HG02885 (cell line): ENCODE measurements around the gene SCAI.

ENCODE experiments used
- ATAC-seq: cut with Tn5 transposase; IDR thresholded peaks from one replicate; pipeline ENCODE4 v1.9.1; 2021; ENCODE audit warnings: mild to moderate bottlenecking; ENCODE audit not compliant: unreplicated experiment, poor library complexity

Gene SCAI

DNA sequence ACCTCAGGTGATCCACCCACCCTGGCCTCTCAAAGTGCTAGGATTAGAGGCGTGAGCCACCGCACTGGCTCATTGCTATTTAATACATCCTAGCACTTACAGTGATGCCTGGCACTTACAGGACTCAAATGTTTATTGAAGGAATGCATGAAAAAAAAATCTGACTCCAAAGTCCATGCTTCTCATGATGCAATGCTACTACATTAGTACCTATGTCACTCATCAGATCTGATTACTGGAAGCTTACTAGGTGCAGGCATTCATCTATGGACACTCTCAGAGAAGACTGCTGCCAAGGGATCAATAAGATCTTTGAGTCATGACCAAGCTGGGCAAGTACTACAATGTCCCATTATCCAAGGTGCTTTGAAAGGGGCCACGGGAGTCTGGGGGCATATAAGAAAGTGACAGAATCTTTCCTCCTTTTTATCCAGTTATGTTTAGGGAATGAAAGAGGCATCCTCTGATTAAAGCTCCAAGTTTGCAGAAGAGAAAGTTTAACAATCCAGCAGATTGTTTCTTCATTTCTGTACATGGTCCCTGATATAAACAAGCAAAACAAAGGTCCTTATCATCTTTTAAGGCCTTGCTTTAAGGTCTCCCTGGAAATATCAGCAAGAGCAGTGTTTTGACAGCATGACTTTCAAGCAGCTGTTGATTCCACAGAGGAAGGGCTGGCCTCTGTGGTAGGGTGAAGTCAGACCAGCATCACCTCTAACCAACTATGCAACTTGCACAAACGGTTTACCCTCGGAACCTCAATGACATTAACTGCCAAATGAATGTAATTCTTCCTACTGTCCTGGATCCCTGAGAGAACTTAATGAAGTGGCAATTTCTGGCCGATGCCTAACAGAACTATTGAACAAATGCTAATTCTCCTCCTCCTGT lies 245.5 kb downstream of the SCAI start:
- no peak for ATAC-seq

DNA sequence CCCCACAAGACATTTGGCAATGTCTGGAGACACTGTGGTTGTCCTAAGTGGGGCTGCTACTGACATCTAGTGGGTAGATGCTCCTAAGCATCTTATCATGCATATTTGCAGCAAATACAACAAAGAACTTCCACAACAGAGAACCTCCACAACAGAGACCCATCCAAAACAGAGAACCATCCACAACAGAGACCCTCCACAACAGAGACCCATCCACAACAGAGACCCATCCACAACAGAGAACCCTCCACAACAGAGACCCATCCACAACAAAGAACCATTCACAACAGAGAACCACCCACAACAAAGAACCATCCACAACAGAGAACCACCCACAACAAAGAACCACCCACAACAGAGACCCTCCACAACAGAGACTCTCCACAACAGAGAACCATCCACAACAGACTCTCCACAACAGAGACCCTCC lies 248.6 kb downstream of the SCAI start:
- ATAC-seq: no peak

GRCh38 chr9:124894035-124894740 lies 249.1 kb downstream of the SCAI start:
- no peak for ATAC-seq
